IMR-90 (cell line): Measurements from ENCODE around the gene GNAT2.

Source experiments
- BHLHE40 ChIP-seq: fragments of 150-350 bp; IDR thresholded peaks from 2 replicates; pipeline ENCODE4 v1.6.1; 2016; ENCODE audit warnings: mild to moderate bottlenecking, low read depth, low read length
- CHD1 ChIP-seq: IDR thresholded peaks from 2 replicates; pipeline ENCODE4 v1.6.1; 2012; ENCODE audit warnings: low read depth, low read length, improper control_type of control experiment
- CTCF ChIP-seq: conservative IDR thresholded peaks from 2 replicates; pipeline ENCODE4 v1.5.1; 2012; ENCODE audit warnings: mild to moderate bottlenecking, low read depth, low read length, improper control_type of control experiment
- ELK1 ChIP-seq: fragments of 150-350 bp; IDR thresholded peaks from 2 replicates; pipeline ENCODE4 v1.6.1; 2016; ENCODE audit warnings: low read depth, mild to moderate bottlenecking, low read length, moderate library complexity, borderline replicate concordance
- FOS ChIP-seq: fragments of 150-350 bp; IDR thresholded peaks from 2 replicates; pipeline ENCODE4 v1.6.1; 2016; ENCODE audit warnings: low read depth, low read length
- MAFK ChIP-seq: IDR thresholded peaks from 2 replicates; pipeline ENCODE4 v1.6.1; 2012; ENCODE audit warnings: low read depth, low read length, improper control_type of control experiment
- MAZ ChIP-seq: IDR thresholded peaks from 2 replicates; pipeline ENCODE4 v1.6.1; 2012; ENCODE audit warnings: low read depth, mild to moderate bottlenecking, low read length, improper control_type of control experiment, moderate library complexity, borderline replicate concordance
- MXI1 ChIP-seq: IDR thresholded peaks from 2 replicates; pipeline ENCODE4 v1.6.1; 2012; ENCODE audit warnings: low read depth, mild to moderate bottlenecking, low read length, moderate library complexity, borderline replicate concordance
- POLR2A ChIP-seq: IDR thresholded peaks from 2 replicates; pipeline ENCODE4 v1.6.1; 2012; ENCODE audit warnings: mild to moderate bottlenecking, low read depth, low read length
- RAD21 ChIP-seq: IDR thresholded peaks from 2 replicates; pipeline ENCODE4 v1.6.1; 2012; ENCODE audit warnings: low read length, improper control_type of control experiment
- RCOR1 ChIP-seq: IDR thresholded peaks from 2 replicates; pipeline ENCODE4 v1.6.1; 2012; ENCODE audit warnings: mild to moderate bottlenecking, low read length, improper control_type of control experiment; ENCODE audit not compliant: insufficient replicate concordance
- RFX5 ChIP-seq: IDR thresholded peaks from 2 replicates; pipeline ENCODE4 v1.8.0; 2012; ENCODE audit warnings: low read depth, mild to moderate bottlenecking, low read length, moderate library complexity
- USF2 ChIP-seq: fragments of 150-350 bp; IDR thresholded peaks from 2 replicates; pipeline ENCODE4 v1.6.1; 2017; ENCODE audit warnings: mild to moderate bottlenecking, antibody characterized with exemption, low read length, low read depth

GRCh38 chr1:109641861-109642260 is 22.4 kb upstream of the GNAT2 start:
- no peak for TF ChIP-seq MAFK
- no peak for TF ChIP-seq CTCF
- no peak for TF ChIP-seq POLR2A
- no peak for TF ChIP-seq CHD1
- no peak for TF ChIP-seq ELK1
- no peak for TF ChIP-seq BHLHE40
- TF ChIP-seq RAD21 = no peak
- no peak for TF ChIP-seq FOS
- no peak for TF ChIP-seq RCOR1
- no peak for TF ChIP-seq MAZ
- TF ChIP-seq MXI1 = no peak
- TF ChIP-seq USF2 = no peak
- TF ChIP-seq RFX5 = no peak
